ENCODE measurements around the gene IL18RAP. TPM values are rescaled to one million over a fixed set of nuclear protein-coding genes. Genes with fewer than 3 reads are reported as not detected.

IL18RAP gene
- total and polyA plus RNA-seq, 2 donors (not counting 1 experiment from before 2014, with no cell fraction given): 0.22 to 1.4 TPM

- no peaks in the 10 kb centered on the region for H4K20me1 ChIP-seq (ENCODE audit: control insufficient read depth, insufficient read depth, low read length, poor library complexity, severe bottlenecking)
- no peak overlapping the region for H3K4me3 ChIP-seq (ENCODE audit: control extremely low read depth in 1 of 5, extremely low read depth in 1 of 5, insufficient read depth in 1 of 5, low read depth in 2 of 5, low read length in 4 of 5)
- H3K27ac ChIP-seq (ENCODE audit: low read length in 2 of 2): no peak overlapping the region
- no peaks in the 10 kb centered on the region for H3K36me3 ChIP-seq (replicated peaks in 1 of 2; ENCODE audit: control extremely low read depth in 1 of 2, control insufficient read depth in 1 of 2, extremely low read depth in 1 of 2, insufficient read depth in 2 of 2, low read length in 1 of 2)
- ChIA-PET CTCF (no interaction called here), POLR2A (no interaction called here)
- Mint-ChIP-seq H3K4me3 (no peak overlapping the region), H3K9me3 (ENCODE audit: insufficient read depth) (no peaks in the 10 kb centered on the region), H3K27ac (no peak overlapping the region), H3K27me3 (no peaks in the 10 kb centered on the region), H3K4me1 (peaks cover 18% of the 10 kb centered on the region)
- TF ChIP-seq CTCF (IDR thresholded peaks at IDR 0.05): no peak
- no peak for TF ChIP-seq EZH2 (IDR thresholded peaks at IDR 0.05; ENCODE audit: borderline replicate concordance, insufficient read depth, low read depth, low read length, poor library complexity, severe bottlenecking)
- no peak for DNase-seq
- ATAC-seq (ENCODE audit: low read depth): no peak
- WGBS (ENCODE audit: insufficient coverage): 92% methylated on average over 4 of the region's 4 CpGs
- peaks cover 0 to 4% (median 0%) of the 10 kb centered on the region in 3 donors for H3K9me3 ChIP-seq (ENCODE audit: control extremely low read depth in 1 of 3, control insufficient read depth in 2 of 3, insufficient read depth in 1 of 3, low read length in 2 of 3)
- H3K79me2 ChIP-seq (ENCODE audit: control insufficient read depth, insufficient read depth, low read length): no peaks in the 10 kb centered on the region
- intact Hi-C loops (cut with micrococcal nuclease): no loop called here
- H3K27me3 ChIP-seq (replicated peaks in 1 of 4; ENCODE audit: control extremely low read depth in 1 of 4, control insufficient read depth in 3 of 4, insufficient read depth in 4 of 4, low read length in 3 of 4): no peaks in the 10 kb centered on the region
- no peak overlapping the region for H3K9ac ChIP-seq (ENCODE audit: low read length)
- H3K4me1 ChIP-seq (ENCODE audit: control insufficient read depth in 2 of 2, insufficient read depth in 2 of 2, low read length in 2 of 2): peaks cover 9 to 11% of the 10 kb centered on the region in 2 donors
- no peak overlapping the region for H2AFZ ChIP-seq (ENCODE audit: insufficient read depth, low read depth, low read length, poor library complexity, severe bottlenecking)
- H3K4me2 ChIP-seq (replicated peaks; ENCODE audit: low read depth, low read length, poor library complexity, severe bottlenecking): no peak overlapping the region
Observed at GRCh38 chr2:102437122-102437521, 14.2 kb downstream of the IL18RAP start.

- CTCF ChIA-PET: no interaction called here
- 60% methylated on average over 1 of the region's 3 CpGs for WGBS (ENCODE audit: insufficient coverage)
- H3K27me3 ChIP-seq (replicated peaks in 1 of 4; ENCODE audit: control extremely low read depth in 1 of 4, control insufficient read depth in 3 of 4, insufficient read depth in 4 of 4, low read length in 3 of 4): no peaks in the 10 kb centered on the region
- Mint-ChIP-seq H3K4me3 (no peak overlapping the region), H3K9me3 (ENCODE audit: insufficient read depth) (no peaks in the 10 kb centered on the region), H3K27me3 (no peaks in the 10 kb centered on the region), H3K27ac (no peak overlapping the region), H3K4me1 (peaks cover 21% of the 10 kb centered on the region)
- H3K4me3 ChIP-seq (ENCODE audit: control extremely low read depth in 1 of 5, extremely low read depth in 1 of 5, insufficient read depth in 1 of 5, low read depth in 2 of 5, low read length in 4 of 5): no peak overlapping the region
- no peaks in the 10 kb centered on the region for H4K20me1 ChIP-seq (ENCODE audit: control insufficient read depth, insufficient read depth, low read length, poor library complexity, severe bottlenecking)
- no peaks in the 10 kb centered on the region for H3K36me3 ChIP-seq (replicated peaks in 1 of 2; ENCODE audit: control extremely low read depth in 1 of 2, control insufficient read depth in 1 of 2, extremely low read depth in 1 of 2, insufficient read depth in 2 of 2, low read length in 1 of 2)
- POLR2A ChIA-PET: no interaction called here
- H3K27ac ChIP-seq (ENCODE audit: low read length in 2 of 2): no peak overlapping the region
- H3K79me2 ChIP-seq (ENCODE audit: control insufficient read depth, insufficient read depth, low read length): no peaks in the 10 kb centered on the region
- intact Hi-C loops (cut with micrococcal nuclease): no loop called here
- TF ChIP-seq EZH2 (IDR thresholded peaks at IDR 0.05; ENCODE audit: borderline replicate concordance, insufficient read depth, low read depth, low read length, poor library complexity, severe bottlenecking): no peak
- no peak for TF ChIP-seq CTCF (IDR thresholded peaks at IDR 0.05)
- H3K9ac ChIP-seq (ENCODE audit: low read length): no peak overlapping the region
- no peak overlapping the region for H3K4me2 ChIP-seq (replicated peaks; ENCODE audit: low read depth, low read length, poor library complexity, severe bottlenecking)
- ATAC-seq (ENCODE audit: low read depth): no peak
- peaks cover 0 to 4% (median 0%) of the 10 kb centered on the region in 3 donors for H3K9me3 ChIP-seq (ENCODE audit: control extremely low read depth in 1 of 3, control insufficient read depth in 2 of 3, insufficient read depth in 1 of 3, low read length in 2 of 3)
- DNase-seq: no peak
- H3K4me1 ChIP-seq (ENCODE audit: control insufficient read depth in 2 of 2, insufficient read depth in 2 of 2, low read length in 2 of 2): peaks cover 9 to 13% of the 10 kb centered on the region in 2 donors
- no peak overlapping the region for H2AFZ ChIP-seq (ENCODE audit: insufficient read depth, low read depth, low read length, poor library complexity, severe bottlenecking)
Observed at GRCh38 chr2:102438111-102438510, 15.2 kb downstream of the IL18RAP start.

Measured in B cell (primary cell).